ENCODE measurements around the gene RNU1-4. TPM values are rescaled to one million over a fixed set of nuclear protein-coding genes. Genes with fewer than 3 reads are reported as not detected.
"Not testable (repeated sequence)": the region's sequence is repeated elsewhere in the genome, so short reads cannot be mapped to it uniquely, and the experiment has no call there.

The RNU1-4 gene
- total and polyA plus RNA-seq, 7 donors = 1,264 to 5,208 (median 3,151) TPM; not detected in 3

- WGBS, 3 donors = 53 to 60% (median 59%) methylated on average over 20 of the region's 20 CpGs
These were observed 22.8 kb upstream of the RNU1-4 start for GRCh38 chr1:16717336-16718098.

GRCh38 chr1:16718099-16718907, 22.0 kb upstream of the RNU1-4 start:
- H3K9me3 ChIP-seq; intact Hi-C loops (cut with DNase I); H3K27ac ChIP-seq; H3K36me3 ChIP-seq (ENCODE audit: insufficient read depth in 1 of 2, low read depth in 1 of 2); H3K4me3 ChIP-seq; H3K4me1 ChIP-seq: not testable (repeated sequence)
- WGBS, 3 donors = 87 to 88% (median 88%) methylated on average over 13 to 14 of the region's 14 CpGs
- ATAC-seq (peak in 2 of 4 donors; percentile 9 to 15), DNase-seq (peak; percentile 13 to 51)
- H3K27me3 ChIP-seq (ENCODE audit: insufficient read depth in 3 of 3, low read length in 2 of 3) = peaks cover 0 to 25% (median 4%) of the 10 kb centered on the region in 3 donors

More at GRCh38 chr1:16717336-16718098, 22.8 kb upstream of the RNU1-4 start:
- ATAC-seq = peak in 2 of 4 donors; percentile 16 to 28
- intact Hi-C loops (cut with DNase I) = no loop called here
- no peaks in the 10 kb centered on the region for H3K9me3 ChIP-seq
- H3K36me3 ChIP-seq (ENCODE audit: insufficient read depth in 1 of 2, low read depth in 1 of 2) = no peaks in the 10 kb centered on the region
- H3K27ac ChIP-seq = no peak overlapping the region
- no peaks in the 10 kb centered on the region for H3K4me1 ChIP-seq
- H3K27me3 ChIP-seq (ENCODE audit: insufficient read depth in 3 of 3, low read length in 2 of 3) = peaks cover 0 to 25% (median 4%) of the 10 kb centered on the region in 3 donors
- peak; percentile 16 to 56 for DNase-seq
- TF ChIP-seq CTCF (IDR thresholded peaks at IDR 0.05) = no peak
- no peak overlapping the region for H3K4me3 ChIP-seq

- intact Hi-C loops (cut with DNase I) = no loop called here
- Histone ChIP-seq H3K27ac (no peak overlapping the region), H3K27me3 (ENCODE audit: insufficient read depth in 3 of 3, low read length in 2 of 3) (peaks cover 0 to 26% (median 4%) of the 10 kb centered on the region in 3 donors), H3K9me3 (no peaks in the 10 kb centered on the region), H3K4me3 (no peak overlapping the region), H3K4me1 (no peaks in the 10 kb centered on the region), H3K36me3 (ENCODE audit: insufficient read depth in 1 of 2, low read depth in 1 of 2) (no peaks in the 10 kb centered on the region)
- 90 to 97% (median 91%) methylated on average over 6 to 8 of the region's 8 CpGs for WGBS, 3 donors
- ATAC-seq (no peak), DNase-seq (peak; percentile 9 to 48)
- TF ChIP-seq CTCF (IDR thresholded peaks at IDR 0.05) = no peak
These were observed 21.3 kb upstream of the RNU1-4 start for GRCh38 chr1:16718908-16719533.

- DNase-seq = peak; percentile 11 to 48
- Histone ChIP-seq H3K9me3 (no peaks in the 10 kb centered on the region), H3K4me3 (no peak overlapping the region), H3K27me3 (ENCODE audit: insufficient read depth in 3 of 3, low read length in 2 of 3) (peaks cover 0 to 34% (median 4%) of the 10 kb centered on the region in 3 donors), H3K27ac (no peak overlapping the region), H3K4me1 (no peaks in the 10 kb centered on the region), H3K36me3 (ENCODE audit: insufficient read depth in 1 of 2, low read depth in 1 of 2) (no peaks in the 10 kb centered on the region)
- ATAC-seq = peak in 1 of 4 donors; percentile 11
- no peak for TF ChIP-seq CTCF (IDR thresholded peaks at IDR 0.05)
- intact Hi-C loops (cut with DNase I) = no loop called here
- 88 to 93% (median 90%) methylated on average over 16 of the region's 16 CpGs for WGBS, 3 donors
These were observed 20.6 kb upstream of the RNU1-4 start for GRCh38 chr1:16719571-16720350.
